Thyroid gland (tissue), 4 donors: ENCODE data around the gene THAP11.

ENCODE experiments used
- CTCF ChIP-seq, 6 experiments: fragments of 200-600 bp in 3 of 6; fragments of 450-650 bp in 3 of 6; sonication (generic) in 3 of 6; IDR thresholded peaks; one replicate each; pipeline ENCODE4 v1.5.1; 2016 to 2019; ENCODE audit warnings: antibody characterized with exemption in 6 of 6, mild to moderate bottlenecking in 2 of 6, inconsistent platforms in 1 of 6, moderate library complexity in 1 of 6
- POLR2A ChIP-seq, 2 donors: fragments of 450-650 bp; IDR thresholded peaks; one replicate each; pipeline ENCODE4 v1.6.1; 2017; ENCODE audit warnings: antibody characterized with exemption in 2 of 2, mild to moderate bottlenecking in 2 of 2, moderate library complexity in 1 of 2

GRCh38 chr16:67868290-67868689 lies 26.2 kb downstream of the THAP11 start:
- TF ChIP-seq CTCF (IDR thresholded peaks at IDR 0.05) (no peak), POLR2A (IDR thresholded peaks at IDR 0.05) (no peak)
